22Rv1 (cell line): ENCODE measurements around the gene KLHL29.
"Not testable (repeated sequence)": the region's sequence is repeated elsewhere in the genome, so short reads cannot be mapped to it uniquely, and the experiment has no call there.

Source experiments
- H3K27ac ChIP-seq: fragments of 450-650 bp; 2 replicates; pipeline ENCODE4 v1.5.1; 2017
- CTCF ChIP-seq: fragments of 450-650 bp; IDR thresholded peaks from 2 replicates; pipeline ENCODE4 v1.5.1; 2017; ENCODE audit warnings: mild to moderate bottlenecking
- ZFX ChIP-seq: fragments of 450-650 bp; IDR thresholded peaks from 2 replicates; pipeline ENCODE4 v1.6.1; 2017; ENCODE audit warnings: antibody characterized with exemption, borderline replicate concordance

KLHL29 gene

DNA sequence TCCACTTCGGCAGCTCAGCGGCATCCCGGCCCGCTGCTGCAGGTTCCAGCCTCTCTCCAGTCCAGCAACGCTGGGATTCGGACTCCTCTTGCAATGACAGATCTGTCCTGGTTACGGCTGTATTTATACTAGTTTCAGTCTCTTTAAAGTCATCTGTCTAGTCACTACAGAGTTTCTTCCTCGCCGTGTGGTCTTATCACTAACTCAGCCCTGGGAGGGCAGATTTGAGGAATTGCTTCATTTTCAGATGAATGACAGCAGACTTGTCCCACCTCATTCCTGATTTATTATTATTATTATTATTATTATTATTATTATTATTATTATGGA lies 2.2 kb downstream of the KLHL29 start:
- TF ChIP-seq ZFX (no peak), CTCF (no peak)
- no peak overlapping the region for H3K27ac ChIP-seq

DNA sequence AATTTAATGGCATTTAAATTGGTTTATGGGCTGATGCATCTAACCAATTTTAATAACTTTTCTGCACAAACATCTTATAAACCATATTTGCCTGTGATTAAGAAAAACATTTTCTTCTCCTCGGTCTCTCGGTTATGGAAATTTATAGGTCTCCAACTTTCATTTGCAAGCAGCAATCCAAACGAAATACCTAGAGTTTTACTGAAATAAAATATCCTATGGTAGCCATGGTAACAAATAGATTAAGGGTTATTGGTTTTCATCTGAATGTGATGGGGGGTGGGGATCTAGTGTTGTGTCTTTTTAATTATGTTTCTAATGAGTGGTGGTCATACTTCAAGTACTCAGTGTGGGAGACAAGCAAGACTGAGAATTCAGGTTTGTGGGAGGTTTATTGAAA lies 2.9 kb downstream of the KLHL29 start:
- TF ChIP-seq ZFX (no peak), CTCF (no peak)
- H3K27ac ChIP-seq, result no peak overlapping the region

DNA sequence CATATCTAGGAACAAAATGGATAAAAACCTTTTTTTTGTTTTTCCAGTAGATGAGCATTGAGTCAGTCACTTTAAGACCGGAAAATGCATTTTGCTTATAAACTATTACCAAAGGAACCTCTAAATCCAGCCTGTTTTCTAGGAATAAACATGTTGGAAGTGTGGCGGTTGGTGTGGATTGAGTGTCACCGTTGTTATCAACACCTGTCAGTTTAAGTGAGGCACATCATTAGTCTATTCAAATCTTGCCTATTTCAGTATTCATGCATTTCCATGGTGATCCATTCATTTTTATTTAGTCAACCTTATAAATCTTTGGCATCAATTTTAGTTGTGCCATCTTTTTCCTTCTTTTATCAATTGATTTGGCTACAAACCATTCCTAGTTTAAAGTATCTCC lies 3.3 kb downstream of the KLHL29 start:
- H3K27ac ChIP-seq, result no peak overlapping the region
- no peak for TF ChIP-seq ZFX

GRCh38 chr2:23388756-23389514 lies 4.0 kb downstream of the KLHL29 start:
- TF ChIP-seq ZFX (no peak), CTCF (no peak)
- no peak overlapping the region for H3K27ac ChIP-seq

DNA sequence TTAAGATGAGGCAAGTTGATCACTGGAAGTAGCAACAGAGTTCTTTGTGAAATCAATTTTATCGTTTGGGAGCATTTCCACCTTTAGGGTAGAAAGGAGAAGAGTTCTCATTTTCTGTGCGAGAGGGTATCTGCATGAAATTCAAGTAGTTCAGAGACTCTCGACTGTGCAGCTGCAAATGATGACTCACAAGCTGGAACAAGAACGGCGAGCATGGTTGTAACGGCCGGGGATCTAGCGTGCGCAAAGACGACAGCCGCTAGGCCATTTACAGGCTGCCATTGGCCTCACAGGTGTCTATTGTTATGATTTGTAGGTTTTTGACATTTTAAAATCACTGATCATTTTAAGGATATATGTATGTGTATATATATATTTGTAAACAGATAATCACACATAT lies 5.2 kb downstream of the KLHL29 start:
- no peak for TF ChIP-seq CTCF
- TF ChIP-seq ZFX, result no peak
- no peak overlapping the region for H3K27ac ChIP-seq

DNA sequence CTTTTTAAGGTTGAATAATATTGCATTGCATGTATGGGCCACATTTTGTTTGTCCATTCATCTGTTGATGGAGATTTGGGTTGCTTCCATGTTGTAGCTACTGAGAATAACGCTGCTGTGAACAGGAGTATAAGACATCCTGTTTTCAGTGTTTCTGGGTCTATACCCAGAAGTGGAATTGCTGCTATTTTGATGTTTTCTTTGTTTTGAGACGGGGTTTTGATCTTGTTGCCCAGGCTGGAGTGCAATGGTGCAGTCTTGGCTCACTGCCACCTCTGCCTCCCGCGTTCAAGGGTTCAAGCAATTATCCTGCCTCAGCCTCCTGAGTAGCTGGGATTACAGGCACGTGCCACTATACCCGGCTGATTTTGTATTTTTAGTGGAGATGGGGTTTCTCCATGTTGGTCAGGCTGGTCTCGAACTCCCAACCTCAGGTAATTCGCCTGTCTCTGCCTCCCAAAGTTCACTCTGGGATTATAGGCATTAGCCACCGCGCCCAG lies 6.3 kb downstream of the KLHL29 start:
- not testable (repeated sequence) for H3K27ac ChIP-seq

DNA sequence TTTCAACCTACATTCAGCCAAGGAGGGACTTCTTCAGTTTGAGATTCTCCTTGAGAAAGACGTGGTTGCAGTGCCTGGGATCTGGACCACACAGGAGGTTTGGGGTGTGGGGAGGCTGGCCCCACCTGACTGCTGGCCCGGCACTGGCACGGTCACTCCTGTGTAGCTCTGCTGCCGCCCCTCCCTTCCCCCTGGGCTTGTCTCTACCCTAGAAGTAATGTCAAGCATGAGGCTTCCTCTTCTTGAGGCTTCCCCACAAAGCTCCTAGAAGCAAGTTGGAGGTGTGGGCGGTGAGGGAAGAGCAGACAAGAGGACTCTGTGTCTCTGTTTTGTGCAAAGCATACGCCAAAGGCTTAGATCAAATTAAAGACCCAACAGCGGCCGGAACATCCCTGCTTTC lies 8.7 kb downstream of the KLHL29 start:
- TF ChIP-seq CTCF (no peak), ZFX (no peak)

DNA sequence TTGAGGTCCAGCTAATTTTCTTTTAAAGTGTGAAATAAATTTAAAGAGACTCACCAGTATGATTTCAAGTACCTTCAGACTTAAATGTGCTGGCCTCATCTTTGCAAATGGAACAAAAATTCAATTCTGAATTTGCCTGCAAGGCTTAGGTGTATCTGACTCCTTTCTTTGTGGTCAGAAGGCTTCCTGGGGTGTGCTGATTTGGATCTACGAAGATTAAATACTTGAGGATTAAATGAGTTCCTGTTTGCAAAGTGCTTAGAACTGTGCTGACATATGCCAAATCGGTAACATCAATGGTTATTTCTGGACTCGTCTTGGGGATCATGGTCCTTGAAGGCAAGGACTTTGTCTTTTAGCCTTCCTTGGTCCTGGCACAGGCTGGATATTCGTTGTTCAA lies 9.7 kb downstream of the KLHL29 start:
- TF ChIP-seq CTCF, result no peak
- TF ChIP-seq ZFX, result no peak
- no peak overlapping the region for H3K27ac ChIP-seq

More for the DNA sequence above, 8.7 kb downstream of the KLHL29 start:
- no peak overlapping the region for H3K27ac ChIP-seq
